HEK293 (cell line): ENCODE measurements around the gene COX7A2L.

Source experiments
- CTCF ChIP-seq: fragments of 450-650 bp; formaldehyde crosslinking; IDR thresholded peaks from 2 replicates; pipeline ENCODE4 v1.5.1; 2016; ENCODE audit warnings: missing biosample characterization, missing genetic modification characterization
- HOXD13 ChIP-seq: sonication (generic); formaldehyde crosslinking; IDR thresholded peaks from 2 replicates; pipeline ENCODE4 v1.8.0; 2022; ENCODE audit warnings: missing genetic modification reagents, borderline replicate concordance
- MYNN ChIP-seq: fragments of 450-650 bp; formaldehyde crosslinking; IDR thresholded peaks from 2 replicates; pipeline ENCODE4 v1.5.1; 2016; ENCODE audit warnings: missing biosample characterization, missing genetic modification characterization, borderline replicate concordance
- OSR2 ChIP-seq: fragments of 450-650 bp; formaldehyde crosslinking; IDR thresholded peaks from 2 replicates; pipeline ENCODE4 v1.5.1; 2016; ENCODE audit warnings: missing biosample characterization, missing genetic modification characterization
- ZNF121 ChIP-seq: fragments of 450-650 bp; formaldehyde crosslinking; IDR thresholded peaks from 2 replicates; pipeline ENCODE4 v1.5.1; 2016; ENCODE audit warnings: missing biosample characterization, missing genetic modification characterization
- ZNF157 ChIP-seq: fragments of 450-650 bp; formaldehyde crosslinking; IDR thresholded peaks from 2 replicates; pipeline ENCODE4 v1.5.1; 2016; ENCODE audit warnings: missing biosample characterization, missing genetic modification characterization
- ZNF19 ChIP-seq: fragments of 450-650 bp; formaldehyde crosslinking; IDR thresholded peaks from 2 replicates; pipeline ENCODE4; 2016; ENCODE audit warnings: missing biosample characterization, missing genetic modification characterization, low read depth
- ZNF24 ChIP-seq: fragments of 450-650 bp; formaldehyde crosslinking; IDR thresholded peaks from 2 replicates; pipeline ENCODE4 v1.5.1; 2016; ENCODE audit warnings: missing biosample characterization, missing genetic modification characterization
- ZNF610 ChIP-seq: fragments of 450-650 bp; formaldehyde crosslinking; IDR thresholded peaks from 2 replicates; pipeline ENCODE4 v1.5.1; 2016; ENCODE audit warnings: missing biosample characterization, missing genetic modification characterization, borderline replicate concordance
- ZNF639 ChIP-seq: fragments of 450-650 bp; formaldehyde crosslinking; IDR thresholded peaks from 2 replicates; pipeline ENCODE4 v1.5.1; 2016; ENCODE audit warnings: missing biosample characterization, missing genetic modification characterization
- ZNF660 ChIP-seq: fragments of 450-650 bp; IDR thresholded peaks from 2 replicates; pipeline ENCODE4 v1.5.1; 2018; ENCODE audit warnings: missing biosample characterization, mild to moderate bottlenecking, missing genetic modification characterization
- ZNF768 ChIP-seq: fragments of 450-650 bp; formaldehyde crosslinking; IDR thresholded peaks from 2 replicates; pipeline ENCODE4 v1.5.1; 2018; ENCODE audit warnings: missing biosample characterization, mild to moderate bottlenecking, missing genetic modification characterization
- ZNF791 ChIP-seq: fragments of 450-650 bp; formaldehyde crosslinking; IDR thresholded peaks from 2 replicates; pipeline ENCODE4 v1.5.1; 2016; ENCODE audit warnings: missing biosample characterization, missing genetic modification characterization
- TF ChIP-seq, protein P1 (sequence below): fragments of 450-650 bp; formaldehyde crosslinking; IDR thresholded peaks from 2 replicates; pipeline ENCODE4; 2016; ENCODE audit warnings: missing biosample characterization, missing genetic modification characterization

DNA sequence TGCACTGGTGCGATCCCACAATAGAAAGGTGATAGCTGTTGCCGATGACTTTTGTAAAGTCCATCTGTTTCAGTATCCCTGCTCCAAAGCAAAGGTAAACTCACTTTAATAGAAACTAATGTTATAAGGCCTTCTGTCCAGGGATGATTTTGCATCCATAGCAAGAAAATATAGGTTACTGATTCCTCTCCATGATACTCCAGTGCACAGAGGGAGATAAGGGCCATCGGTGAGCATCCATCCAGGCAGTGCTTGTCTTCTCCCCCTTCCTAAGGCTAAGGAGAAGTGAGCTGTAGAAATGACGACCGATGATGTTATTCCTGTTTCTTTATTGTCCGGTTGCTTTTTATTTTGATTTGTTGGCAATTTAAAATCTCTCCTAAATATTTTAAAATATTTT, 32.1 kb downstream of the COX7A2L start:
- TF ChIP-seq HOXD13 (no peak), OSR2 (tag by site-specific recombination) (no peak), ZNF157 (tag by site-specific recombination) (no peak), ZNF791 (no peak), CTCF (no peak), ZNF768 (tag by site-specific recombination) (no peak), ZNF660 (tag by site-specific recombination) (no peak), MYNN (no peak), ZNF19 (tag by site-specific recombination) (no peak), ZNF24 (tag by site-specific recombination) (no peak), ZNF639 (tag by site-specific recombination) (no peak), ZNF121 (no peak), ZNF610 (tag by site-specific recombination) (no peak)
- TF ChIP-seq, protein P1, sequence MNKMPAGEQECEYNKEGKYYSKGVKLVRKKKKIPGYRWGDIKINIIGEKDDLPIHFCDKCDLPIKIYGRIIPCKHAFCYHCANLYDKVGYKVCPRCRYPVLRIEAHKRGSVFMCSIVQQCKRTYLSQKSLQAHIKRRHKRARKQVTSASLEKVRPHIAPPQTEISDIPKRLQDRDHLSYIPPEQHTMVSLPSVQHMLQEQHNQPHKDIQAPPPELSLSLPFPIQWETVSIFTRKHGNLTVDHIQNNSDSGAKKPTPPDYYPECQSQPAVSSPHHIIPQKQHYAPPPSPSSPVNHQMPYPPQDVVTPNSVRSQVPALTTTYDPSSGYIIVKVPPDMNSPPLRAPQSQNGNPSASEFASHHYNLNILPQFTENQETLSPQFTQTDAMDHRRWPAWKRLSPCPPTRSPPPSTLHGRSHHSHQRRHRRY (tag by site-specific recombination): no peak
